HG03066 (cell line): ENCODE results near the gene TRAPPC2L.
A peak's percentile ranks its signal among the peaks of the same experiment; 100 is the strongest.

Experiments used
- ATAC-seq: cut with Tn5 transposase; IDR thresholded peaks from one replicate; pipeline ENCODE4 v1.9.1; 2021; ENCODE audit warnings: low read depth; ENCODE audit not compliant: unreplicated experiment

The TRAPPC2L gene

GRCh38 chr16:88856828-88857727 is at the start of gene TRAPPC2L, which contains the start of gene GALNS:
Gene TRAPPC2L, plus strand, starts transcription at chr16:88857127. Its CDS starts 24 bp downstream, at chr16:88857151.
Gene GALNS, minus strand, starts transcription at chr16:88856947. Its CDS starts 70 bp downstream, at chr16:88856877.
- ATAC-seq, result peak; percentile 76

GRCh38 chr16:88807142-88807625 is 49.7 kb upstream of the TRAPPC2L start:
- no peak for ATAC-seq

- no peak for ATAC-seq
These were observed 49.1 kb upstream of the TRAPPC2L start for GRCh38 chr16:88807626-88808453.

GRCh38 chr16:88809068-88809675 is 47.8 kb upstream of the TRAPPC2L start:
- ATAC-seq, result no peak

- ATAC-seq, result no peak
These were observed 47.2 kb upstream of the TRAPPC2L start for GRCh38 chr16:88809676-88810165.

GRCh38 chr16:88810166-88810911 is 46.6 kb upstream of the TRAPPC2L start:
- no peak for ATAC-seq

- ATAC-seq, result peak; percentile 46
These were observed 45.8 kb upstream of the TRAPPC2L start for GRCh38 chr16:88810912-88811768.

GRCh38 chr16:88811769-88812512 is 45.0 kb upstream of the TRAPPC2L start, which contains the start of gene APRT:
Gene APRT, minus strand, starts transcription at chr16:88811928. Its CDS starts 29 bp downstream, at chr16:88811899.
- ATAC-seq, result peak; percentile 69

- no peak for ATAC-seq
These were observed 44.2 kb upstream of the TRAPPC2L start for GRCh38 chr16:88812513-88813268.

- no peak for ATAC-seq
These were observed 43.4 kb upstream of the TRAPPC2L start for GRCh38 chr16:88813269-88814143.

GRCh38 chr16:88814144-88814502 is 42.8 kb upstream of the TRAPPC2L start:
- no peak for ATAC-seq

- no peak for ATAC-seq
These were observed 41.7 kb upstream of the TRAPPC2L start for GRCh38 chr16:88815227-88815626.

- no peak for ATAC-seq
These were observed 40.9 kb upstream of the TRAPPC2L start for GRCh38 chr16:88815901-88816589.

GRCh38 chr16:88816736-88817535 is 40.0 kb upstream of the TRAPPC2L start:
- ATAC-seq, result no peak
